A673 (cell line): Measurements from ENCODE around the gene LRRK1.

Experiments
- EZH2 ChIP-seq: fragments of 200-600 bp; sonication (generic); IDR thresholded peaks from 2 replicates; pipeline ENCODE4 v1.6.1; 2017; ENCODE audit warnings: borderline replicate concordance, low read depth, mild to moderate bottlenecking, mixed read lengths, antibody characterized with exemption, low read length; ENCODE audit not compliant: poor library complexity, severe bottlenecking
- TF ChIP-seq, protein P1 (sequence below): fragments of 300-800, 200-600 bp; sonication (generic); conservative IDR thresholded peaks from 2 replicates; pipeline ENCODE4 v1.5.1; 2017; ENCODE audit warnings: low read depth, mild to moderate bottlenecking, antibody characterized with exemption, low read length, moderate library complexity, mixed read lengths

DNA sequence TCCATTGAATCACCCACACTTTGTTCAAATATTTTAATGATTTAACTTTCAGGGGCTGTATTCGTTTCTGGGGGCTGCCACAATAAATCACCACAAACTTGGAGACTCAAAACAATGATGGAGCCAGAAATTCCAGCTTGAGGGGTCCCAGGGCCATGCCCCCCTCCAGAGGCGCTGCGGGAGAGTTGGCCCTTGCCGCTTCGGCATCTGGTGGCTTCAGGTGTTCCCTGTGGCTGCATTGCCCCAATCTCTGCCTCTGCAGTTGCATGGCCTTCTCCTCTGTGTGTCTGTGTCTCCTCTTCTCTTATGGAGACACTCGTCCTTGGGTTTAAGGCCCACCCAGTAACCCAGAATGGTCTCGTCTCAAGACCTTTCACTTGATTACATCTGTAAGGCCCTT is 187.9 kb downstream of the LRRK1 start:
- TF ChIP-seq, protein P1, sequence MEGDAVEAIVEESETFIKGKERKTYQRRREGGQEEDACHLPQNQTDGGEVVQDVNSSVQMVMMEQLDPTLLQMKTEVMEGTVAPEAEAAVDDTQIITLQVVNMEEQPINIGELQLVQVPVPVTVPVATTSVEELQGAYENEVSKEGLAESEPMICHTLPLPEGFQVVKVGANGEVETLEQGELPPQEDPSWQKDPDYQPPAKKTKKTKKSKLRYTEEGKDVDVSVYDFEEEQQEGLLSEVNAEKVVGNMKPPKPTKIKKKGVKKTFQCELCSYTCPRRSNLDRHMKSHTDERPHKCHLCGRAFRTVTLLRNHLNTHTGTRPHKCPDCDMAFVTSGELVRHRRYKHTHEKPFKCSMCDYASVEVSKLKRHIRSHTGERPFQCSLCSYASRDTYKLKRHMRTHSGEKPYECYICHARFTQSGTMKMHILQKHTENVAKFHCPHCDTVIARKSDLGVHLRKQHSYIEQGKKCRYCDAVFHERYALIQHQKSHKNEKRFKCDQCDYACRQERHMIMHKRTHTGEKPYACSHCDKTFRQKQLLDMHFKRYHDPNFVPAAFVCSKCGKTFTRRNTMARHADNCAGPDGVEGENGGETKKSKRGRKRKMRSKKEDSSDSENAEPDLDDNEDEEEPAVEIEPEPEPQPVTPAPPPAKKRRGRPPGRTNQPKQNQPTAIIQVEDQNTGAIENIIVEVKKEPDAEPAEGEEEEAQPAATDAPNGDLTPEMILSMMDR, result no peak
- no peak for TF ChIP-seq EZH2
